ENCODE results near the gene ZFP2. TPM values are rescaled to one million over a fixed set of nuclear protein-coding genes. Genes with fewer than 3 reads are reported as not detected.
A peak's percentile ranks its signal among the peaks of the same experiment; 100 is the strongest.

Gene ZFP2
- total RNA-seq, 2 donors from 2014 or later: 0.89 to 1.0 TPM

DNA sequence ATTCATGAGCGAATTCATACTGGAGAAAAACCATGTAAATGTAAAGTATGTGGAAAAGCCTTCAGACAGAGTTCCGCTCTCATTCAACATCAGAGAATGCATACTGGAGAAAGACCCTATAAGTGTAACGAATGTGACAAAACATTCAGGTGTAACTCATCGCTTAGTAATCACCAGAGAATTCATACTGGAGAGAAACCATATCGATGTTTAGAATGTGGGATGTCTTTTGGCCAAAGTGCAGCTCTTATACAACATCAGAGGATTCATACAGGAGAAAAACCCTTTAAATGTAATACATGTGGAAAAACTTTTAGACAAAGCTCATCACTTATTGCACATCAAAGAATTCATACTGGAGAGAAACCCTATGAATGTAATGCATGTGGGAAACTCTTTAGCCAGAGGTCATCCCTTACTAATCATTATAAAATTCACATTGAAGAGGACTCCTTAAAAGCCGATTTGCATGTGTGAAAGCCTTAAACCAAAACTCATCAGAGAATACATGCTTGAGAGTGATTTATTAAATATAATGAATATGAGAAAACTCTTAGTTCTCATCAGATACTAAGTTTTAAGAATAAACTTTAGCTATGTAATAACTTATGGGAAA, 11.8 kb upstream of the ZFP2 start:
- Histone ChIP-seq H3K36me3 (peaks cover 5% of the 10 kb centered on the region), H3K9me3 (no peaks in the 10 kb centered on the region), H3K27ac (no peak overlapping the region), H3K27me3 (no peaks in the 10 kb centered on the region), H3K4me1 (no peaks in the 10 kb centered on the region), H3K4me3 (no peak overlapping the region), H3K9ac (ENCODE audit: low read depth in 2 of 2, low read length in 2 of 2) (no peak overlapping the region)
- intact Hi-C loops (cut with DNase I): no loop called here
- DNase-seq: no peak
- TF ChIP-seq, protein P1, sequence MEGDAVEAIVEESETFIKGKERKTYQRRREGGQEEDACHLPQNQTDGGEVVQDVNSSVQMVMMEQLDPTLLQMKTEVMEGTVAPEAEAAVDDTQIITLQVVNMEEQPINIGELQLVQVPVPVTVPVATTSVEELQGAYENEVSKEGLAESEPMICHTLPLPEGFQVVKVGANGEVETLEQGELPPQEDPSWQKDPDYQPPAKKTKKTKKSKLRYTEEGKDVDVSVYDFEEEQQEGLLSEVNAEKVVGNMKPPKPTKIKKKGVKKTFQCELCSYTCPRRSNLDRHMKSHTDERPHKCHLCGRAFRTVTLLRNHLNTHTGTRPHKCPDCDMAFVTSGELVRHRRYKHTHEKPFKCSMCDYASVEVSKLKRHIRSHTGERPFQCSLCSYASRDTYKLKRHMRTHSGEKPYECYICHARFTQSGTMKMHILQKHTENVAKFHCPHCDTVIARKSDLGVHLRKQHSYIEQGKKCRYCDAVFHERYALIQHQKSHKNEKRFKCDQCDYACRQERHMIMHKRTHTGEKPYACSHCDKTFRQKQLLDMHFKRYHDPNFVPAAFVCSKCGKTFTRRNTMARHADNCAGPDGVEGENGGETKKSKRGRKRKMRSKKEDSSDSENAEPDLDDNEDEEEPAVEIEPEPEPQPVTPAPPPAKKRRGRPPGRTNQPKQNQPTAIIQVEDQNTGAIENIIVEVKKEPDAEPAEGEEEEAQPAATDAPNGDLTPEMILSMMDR (IDR thresholded peaks at IDR 0.05): no peak

- Histone ChIP-seq H3K27me3 (no peaks in the 10 kb centered on the region), H3K27ac (no peak overlapping the region), H3K4me3 (no peak overlapping the region), H3K36me3 (no peaks in the 10 kb centered on the region), H3K4me1 (no peaks in the 10 kb centered on the region), H3K9ac (ENCODE audit: low read depth in 2 of 2, low read length in 2 of 2) (no peak overlapping the region), H3K9me3 (no peaks in the 10 kb centered on the region)
- TF ChIP-seq, protein P1 (IDR thresholded peaks at IDR 0.05): no peak
- no peak for DNase-seq
- intact Hi-C loops (cut with DNase I): no loop called here
Measured at GRCh38 chr5:178899289-178899688, 3.6 kb downstream of the ZFP2 start.

GRCh38 chr5:178902849-178903248, 7.1 kb downstream of the ZFP2 start:
- Histone ChIP-seq H3K36me3 (no peaks in the 10 kb centered on the region), H3K4me3 (no peak overlapping the region), H3K4me1 (no peaks in the 10 kb centered on the region), H3K9ac (ENCODE audit: low read depth in 2 of 2, low read length in 2 of 2) (no peak overlapping the region), H3K9me3 (no peaks in the 10 kb centered on the region), H3K27me3 (no peaks in the 10 kb centered on the region), H3K27ac (no peak overlapping the region)
- intact Hi-C loops (cut with DNase I): no loop called here
- DNase-seq: no peak
- TF ChIP-seq, protein P1 (IDR thresholded peaks at IDR 0.05): no peak

DNA sequence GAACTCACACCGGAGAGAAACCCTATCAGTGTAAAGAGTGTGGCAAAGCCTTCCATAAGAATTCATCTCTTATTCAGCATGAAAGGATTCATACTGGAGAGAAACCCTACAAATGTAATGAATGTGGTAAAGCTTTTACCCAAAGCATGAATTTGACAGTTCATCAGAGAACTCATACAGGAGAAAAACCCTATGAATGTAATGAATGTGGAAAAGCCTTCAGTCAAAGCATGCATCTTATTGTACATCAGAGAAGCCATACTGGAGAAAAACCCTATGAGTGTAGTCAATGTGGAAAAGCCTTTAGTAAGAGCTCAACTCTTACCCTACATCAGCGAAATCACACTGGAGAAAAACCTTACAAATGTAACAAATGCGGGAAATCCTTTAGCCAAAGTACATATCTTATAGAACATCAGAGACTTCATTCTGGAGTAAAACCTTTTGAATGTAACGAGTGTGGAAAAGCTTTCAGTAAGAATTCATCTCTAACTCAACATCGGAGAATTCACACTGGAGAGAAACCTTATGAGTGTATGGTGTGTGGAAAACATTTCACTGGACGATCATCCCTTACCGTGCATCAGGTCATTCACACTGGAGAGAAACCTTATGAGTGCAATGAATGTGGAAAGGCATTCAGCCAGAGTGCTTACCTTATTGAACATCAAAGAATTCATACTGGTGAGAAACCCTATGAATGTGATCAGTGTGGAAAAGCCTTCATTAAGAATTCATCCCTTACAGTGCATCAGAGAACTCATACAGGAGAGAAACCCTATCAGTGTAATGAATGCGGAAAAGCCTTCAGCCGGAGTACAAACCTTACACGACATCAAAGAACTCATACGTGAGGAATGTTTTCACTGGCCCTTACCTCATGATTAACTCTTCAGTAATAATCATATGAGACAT, 36.4 kb downstream of the ZFP2 start:
- Histone ChIP-seq H3K4me3 (no peak overlapping the region), H3K36me3 (no peaks in the 10 kb centered on the region), H3K27ac (no peak overlapping the region), H3K9me3 (peaks cover 17% of the 10 kb centered on the region), H3K4me1 (no peaks in the 10 kb centered on the region), H3K9ac (ENCODE audit: low read depth in 2 of 2, low read length in 2 of 2) (no peak overlapping the region), H3K27me3 (no peaks in the 10 kb centered on the region)
- TF ChIP-seq, protein P1 (IDR thresholded peaks at IDR 0.05): no peak
- no peak for DNase-seq
- intact Hi-C loops (cut with DNase I): no loop called here

- no peaks in the 10 kb centered on the region for H3K27me3 ChIP-seq
- intact Hi-C loops (cut with DNase I): no loop called here
- H3K4me3 ChIP-seq: peak within 1 kb of the TSS; percentile 41
- H3K4me1 ChIP-seq: no peaks in the 10 kb centered on the region
- DNase-seq: peak; percentile 90
- peak within 1 kb of the TSS; percentile 37 for H3K27ac ChIP-seq
- H3K9ac ChIP-seq (ENCODE audit: low read depth in 2 of 2, low read length in 2 of 2): peak within 1 kb of the TSS; percentile 4 to 56
- TF ChIP-seq, protein P1 (IDR thresholded peaks at IDR 0.05): no peak
- peaks cover 3% of the 10 kb centered on the region for H3K9me3 ChIP-seq
- no peaks in the 10 kb centered on the region for H3K36me3 ChIP-seq
Measured at GRCh38 chr5:178940569-178941360, 45.1 kb downstream of the ZFP2 start, which contains the start of gene ZNF454. Gene ZNF454, plus strand, starts transcription at chr5:178941198. Its CDS starts 1,594 bp downstream, at chr5:178942792.

Measured in colonic mucosa (tissue), 4 donors.